GM12872 (cell line): ENCODE results near the gene METTL25.

Experiments
- CTCF ChIP-seq: IDR thresholded peaks from 3 replicates; pipeline ENCODE4 v1.5.1; 2011; ENCODE audit warnings: low read depth, mild to moderate bottlenecking, low read length, moderate library complexity; ENCODE audit not compliant: insufficient read depth

METTL25 gene

GRCh38 chr12:82366197-82366596 lies 7.9 kb downstream of the METTL25 start:
- TF ChIP-seq CTCF: no peak

- no peak for TF ChIP-seq CTCF
These were observed 16.9 kb downstream of the METTL25 start for GRCh38 chr12:82375201-82375600.

- TF ChIP-seq CTCF: no peak
These were observed 20.7 kb downstream of the METTL25 start for GRCh38 chr12:82378997-82379396.

- TF ChIP-seq CTCF: peak; percentile 43; the same call in 2 of the 3 replicates
These were observed 25.7 kb downstream of the METTL25 start for GRCh38 chr12:82383930-82384552.

GRCh38 chr12:82398879-82399278 lies 40.5 kb downstream of the METTL25 start:
- no peak for TF ChIP-seq CTCF

GRCh38 chr12:82400819-82401218 lies 42.5 kb downstream of the METTL25 start:
- TF ChIP-seq CTCF: no peak

GRCh38 chr12:82406651-82407050 lies 48.3 kb downstream of the METTL25 start:
- TF ChIP-seq CTCF: no peak
